ENCODE data around the gene MAPK8IP3.

The MAPK8IP3 gene

DNA sequence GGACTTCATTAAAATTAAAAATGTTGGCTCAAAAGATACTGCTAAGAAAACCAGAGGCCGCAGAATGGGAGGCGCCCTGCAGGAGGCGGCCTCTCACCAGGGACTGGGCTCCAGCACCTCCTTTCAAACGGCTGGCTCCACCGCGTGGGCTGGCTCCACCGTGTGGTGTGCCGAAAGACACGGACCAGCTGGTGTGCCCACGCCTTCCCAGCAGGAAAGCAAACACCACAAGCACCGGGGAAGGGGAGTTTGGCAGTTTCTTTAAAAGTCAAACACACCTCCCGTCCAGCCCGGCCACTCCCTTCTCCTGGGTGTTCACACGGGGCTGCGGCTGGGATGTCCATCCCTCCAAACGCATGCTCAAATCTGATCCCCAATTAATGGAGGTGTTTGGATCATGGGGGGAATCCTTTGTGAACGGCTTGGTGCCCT lies 106.8 kb downstream of the MAPK8IP3 start:
- peak; percentile 71 for DNase-seq (ENCODE audit: low spot score)

DNA sequence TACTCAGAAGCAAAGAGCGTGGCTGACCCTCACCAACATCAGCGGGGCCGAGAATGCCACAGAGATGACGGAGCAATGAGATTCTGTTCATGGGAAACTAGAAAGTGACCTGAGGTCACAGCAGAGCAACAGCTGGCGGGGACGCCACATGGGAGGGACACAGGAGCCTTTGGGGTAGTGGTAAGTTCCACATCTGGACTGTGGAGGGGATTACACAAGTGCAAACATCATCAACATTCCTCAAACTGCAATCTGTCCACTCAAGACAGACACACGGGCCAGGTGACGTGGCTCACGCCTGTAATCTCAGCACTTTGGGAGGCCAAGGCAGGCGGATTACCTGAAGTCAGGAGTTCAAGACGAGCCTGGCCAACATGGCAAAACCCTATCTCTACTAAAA lies 109.5 kb downstream of the MAPK8IP3 start:
- no peak for DNase-seq (ENCODE audit: low spot score)

DNA sequence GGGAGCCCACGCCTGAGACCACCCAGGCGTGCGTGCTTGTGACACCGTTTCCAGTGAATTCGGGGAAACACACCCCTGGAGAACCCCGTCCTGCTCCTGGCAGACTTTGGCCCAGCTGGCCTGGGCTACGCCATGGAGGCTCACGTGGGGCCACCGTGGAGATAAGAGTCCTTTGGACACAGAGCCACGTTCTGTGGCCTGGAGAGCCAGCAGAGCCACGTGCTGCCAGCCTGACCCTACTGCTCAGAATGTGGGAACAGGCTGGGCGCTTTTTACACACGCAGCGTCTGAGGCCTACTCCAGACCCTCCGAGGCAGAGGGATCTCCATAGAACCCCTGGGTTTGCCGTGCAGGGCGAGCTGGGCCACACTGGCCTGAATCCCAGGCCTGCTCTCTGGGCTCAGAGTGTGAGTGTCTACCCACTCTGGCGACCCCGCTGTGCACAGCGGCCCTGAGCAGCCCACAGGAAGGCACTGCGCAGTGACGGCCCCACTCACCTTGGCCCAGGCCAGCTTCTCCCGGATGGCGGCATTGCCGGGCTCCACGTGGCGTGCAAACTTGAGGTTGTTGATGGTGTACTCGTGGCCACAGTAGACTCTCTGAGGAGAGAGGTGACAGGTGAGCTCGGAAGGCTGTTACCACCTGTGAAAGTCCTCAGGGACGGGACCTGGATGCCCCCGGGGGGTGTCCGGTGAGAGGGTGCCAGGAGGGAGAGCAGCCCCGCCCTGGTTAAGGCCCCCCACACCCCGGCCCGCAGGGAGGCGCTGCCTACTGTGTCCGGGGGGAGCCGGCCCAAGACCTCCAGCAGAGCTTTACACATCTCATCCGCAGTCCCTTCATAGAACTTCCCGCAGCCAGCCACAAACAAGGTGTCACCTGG lies 110.6 kb downstream of the MAPK8IP3 start:
- no peak for DNase-seq (ENCODE audit: low spot score)

DNA sequence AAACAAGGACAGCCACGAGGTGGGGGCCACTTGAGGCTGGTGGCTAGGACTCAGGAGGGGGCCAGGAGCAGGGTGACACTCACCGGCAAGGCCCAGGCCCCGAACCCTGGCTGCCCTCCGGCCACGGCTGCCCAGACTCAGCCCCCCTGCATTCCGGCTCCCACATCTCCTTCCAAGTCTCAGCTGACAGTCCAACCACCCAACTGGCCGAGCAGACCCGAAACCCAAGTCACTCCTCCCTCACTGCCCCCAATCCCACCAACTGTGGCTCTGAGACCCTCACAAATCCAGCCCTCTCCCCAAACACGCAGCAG lies 111.2 kb downstream of the MAPK8IP3 start:
- no peak for DNase-seq (ENCODE audit: low spot score)

DNA sequence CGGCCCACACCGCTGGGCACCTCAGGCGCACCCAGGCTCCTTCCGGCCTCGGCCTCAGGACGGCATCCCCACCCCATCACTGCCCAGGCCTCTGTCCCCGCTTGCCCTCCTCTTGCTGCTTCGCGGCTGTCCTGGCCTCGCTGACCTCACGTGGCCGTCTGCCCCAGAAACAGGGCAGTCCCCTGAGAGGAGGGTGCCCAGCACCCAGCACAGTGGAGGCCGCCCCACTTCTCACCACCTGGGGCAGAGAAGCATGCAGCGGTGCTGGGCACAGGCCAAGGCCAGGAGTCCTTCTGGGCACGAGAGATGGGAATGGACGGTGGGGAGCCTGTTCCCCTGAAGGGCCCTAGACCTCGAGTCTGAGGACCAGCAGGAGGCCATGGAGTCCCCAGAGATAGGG lies 111.7 kb downstream of the MAPK8IP3 start:
- no peak for DNase-seq (ENCODE audit: low spot score)

DNA sequence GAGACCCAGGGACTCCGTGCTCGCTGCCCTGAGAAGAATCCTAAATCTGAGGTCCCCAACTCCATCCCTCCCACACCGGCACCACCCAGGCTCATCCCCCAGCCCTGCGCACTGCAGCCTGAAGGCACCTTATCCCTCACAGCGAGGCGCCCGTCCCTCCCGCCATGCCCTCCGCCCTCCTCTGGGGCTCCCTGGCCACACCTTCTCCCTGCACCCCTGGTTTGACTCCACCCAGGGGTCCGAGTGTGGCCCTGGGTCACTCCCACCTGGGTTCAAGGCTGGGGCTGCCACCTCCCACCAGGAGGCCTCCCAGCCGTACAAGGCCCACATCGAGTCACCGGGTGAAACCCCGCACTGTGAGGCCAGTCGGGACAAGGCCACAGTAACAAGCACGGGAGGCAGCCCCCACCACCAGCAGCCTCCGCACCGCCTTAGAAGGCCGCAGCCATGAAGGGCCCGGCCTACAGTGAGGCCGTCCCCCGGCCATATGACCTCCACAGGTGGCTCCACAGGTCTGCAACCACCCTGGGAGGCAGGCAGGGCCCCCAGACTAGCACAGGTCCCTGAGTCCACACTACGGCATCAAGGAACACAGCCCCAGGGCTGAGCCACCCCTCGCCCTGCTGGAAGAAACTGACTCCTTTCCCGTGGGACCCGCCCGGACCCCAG lies 112.3 kb downstream of the MAPK8IP3 start:
- DNase-seq (ENCODE audit: low spot score), result no peak

DNA sequence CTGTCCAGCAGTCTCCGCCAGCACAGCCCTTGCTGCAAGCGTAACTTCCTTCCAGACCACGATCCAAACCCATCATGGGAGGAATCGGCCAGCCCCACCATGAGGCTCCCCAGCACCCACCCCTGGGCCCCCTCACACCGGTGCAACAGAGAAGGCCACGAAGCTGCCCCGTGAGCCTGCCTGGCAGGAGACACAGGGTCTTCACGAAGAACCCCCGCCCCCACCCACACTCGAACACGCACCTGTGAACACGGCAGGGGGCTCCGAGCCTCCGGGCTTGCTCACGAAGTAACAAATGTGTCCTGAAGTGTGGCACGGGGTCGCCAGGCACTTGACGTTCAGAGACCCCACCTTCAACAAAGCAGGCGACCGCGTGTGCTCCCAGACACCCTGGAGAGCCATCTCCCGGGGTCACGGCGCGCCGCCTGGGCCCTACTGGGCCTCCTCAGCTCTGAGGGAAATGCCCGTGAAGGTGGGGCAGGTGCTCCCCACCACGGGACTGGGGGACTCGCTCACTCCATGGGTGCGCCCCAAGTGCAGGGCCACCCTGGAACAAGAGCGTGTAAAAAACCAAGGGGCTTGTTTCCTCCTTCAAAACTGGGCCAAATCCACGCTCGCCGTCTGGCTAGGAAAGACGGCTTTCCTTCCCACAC lies 113.0 kb downstream of the MAPK8IP3 start:
- no peak for DNase-seq (ENCODE audit: low spot score)

DNA sequence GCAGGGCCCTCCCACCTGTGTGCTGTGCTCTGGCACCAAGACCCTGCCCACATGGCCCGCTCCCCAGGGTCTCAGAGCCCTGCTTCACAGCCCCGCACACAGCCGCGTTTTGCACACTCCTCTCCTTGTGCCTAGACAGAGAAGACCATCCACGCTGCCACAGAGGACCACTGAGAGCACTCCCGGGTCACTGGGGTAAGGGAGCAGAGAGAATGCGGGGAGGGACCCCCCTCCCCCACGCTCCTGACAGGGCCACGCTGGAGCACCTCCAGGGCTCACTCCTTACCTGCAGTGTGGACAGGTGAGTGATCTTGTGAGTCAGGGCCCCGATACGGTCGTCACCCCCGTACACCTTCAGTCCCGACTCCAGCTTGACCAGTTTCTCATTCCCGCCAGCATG lies 113.6 kb downstream of the MAPK8IP3 start:
- no peak for DNase-seq (ENCODE audit: low spot score)
